A549 (cell line): ENCODE results near the gene ECT2. TPM values are rescaled to one million over a fixed set of nuclear protein-coding genes. Genes with fewer than 3 reads are reported as not detected.

Experiments
- ATAC-seq, 2 experiments: fragments of 200-7000 bp in 1 of 2; fragments of >200 bp in 1 of 2; cut with Nextera tagmentation in 1 of 2; cut with Tn5 transposase in 1 of 2; 3 replicates each; pipeline versions ENCODE4 v1.8.0 to v1.9.1; 2018 to 2020; ENCODE audit warnings: mild to moderate bottlenecking in 1 of 2, moderate library complexity in 1 of 2
- CTCF ChIA-PET: fragments of 300-600 bp; sonication (Branson Sonifier 250); formaldehyde crosslinking; extraction: SDS; loops from one replicate; lab custom pipeline; 2021; ENCODE audit warnings: antibody characterized with exemption, inconsistent platforms; lab: Yijun Ruan, JAX
- POLR2A ChIA-PET: fragments of 350-600 bp; formaldehyde crosslinking; extraction: SDS; loops from one replicate; lab custom pipeline; 2021; ENCODE audit warnings: antibody characterized with exemption, inconsistent platforms; lab: Yijun Ruan, JAX
- DNase-seq, 2 experiments: peaks; one replicate each; pipeline versions ENCODE4 v3.0.0 to v3.0.0-alpha.2; 2011 to 2016; ENCODE audit warnings: low read depth in 1 of 2, low spot score in 1 of 2
- FAIRE-seq: peaks from 2 replicates; lab custom pipeline; 2011; peaks lifted over from hg19 to GRCh38; lab: Jason Lieb, UNC
- H3K27ac ChIP-seq, 2 experiments: fragments of >200 bp; sonication (Bioruptor Twin); formaldehyde crosslinking; 3 replicates each; pipeline ENCODE4 v1.5.1; 2016 to 2017
- H3K4me1 ChIP-seq: fragments of >200 bp; sonication (Bioruptor Twin); formaldehyde crosslinking; 3 replicates; pipeline ENCODE4 v1.6.1; 2016
- H3K4me2 ChIP-seq: fragments of >200 bp; sonication (Bioruptor Twin); formaldehyde crosslinking; 3 replicates; pipeline ENCODE4 v1.6.1; 2016
- H3K4me3 ChIP-seq: fragments of >200 bp; sonication (Bioruptor Twin); formaldehyde crosslinking; 3 replicates; pipeline ENCODE4 v1.5.1; 2016
- H3K9me3 ChIP-seq: fragments of >200 bp; sonication (Bioruptor Twin); formaldehyde crosslinking; 3 replicates; pipeline ENCODE4 v1.6.1; 2016
- CBX8 ChIP-seq: fragments of 200-600 bp; sonication (generic); IDR thresholded peaks from 2 replicates; pipeline ENCODE4 v1.6.1; 2016
- CHD2 ChIP-seq: fragments of 150-350 bp; IDR thresholded peaks from 2 replicates; pipeline ENCODE4 v1.6.1; 2014; ENCODE audit warnings: low read length; ENCODE audit not compliant: partially characterized antibody
- CHD4 ChIP-seq: fragments of 200-600 bp; sonication (generic); IDR thresholded peaks from 2 replicates; pipeline ENCODE4 v1.6.1; 2016; ENCODE audit warnings: antibody characterized with exemption, mild to moderate bottlenecking, borderline replicate concordance
- EHMT2 ChIP-seq: fragments of 200-600 bp; sonication (generic); IDR thresholded peaks from 2 replicates; pipeline ENCODE4 v1.6.1; 2016; ENCODE audit warnings: antibody characterized with exemption, low read depth, mild to moderate bottlenecking, moderate library complexity
- EP300 ChIP-seq, 2 experiments: fragments of >200 bp; sonication (Bioruptor Twin); formaldehyde crosslinking; IDR thresholded peaks; 2 replicates in 1 of 2; 3 replicates in 1 of 2; pipeline ENCODE4 v1.6.1; 2016 to 2017
- ESRRA ChIP-seq: fragments of 150-350 bp; IDR thresholded peaks from 2 replicates; pipeline ENCODE4 v1.6.1; 2014; ENCODE audit warnings: mild to moderate bottlenecking, low read length, borderline replicate concordance
- FOSB ChIP-seq: fragments of 250-450 bp; sonication (Bioruptor Pico); IDR thresholded peaks from 2 replicates; pipeline ENCODE4 v1.5.0; 2020; ENCODE audit warnings: mild to moderate bottlenecking, moderate library complexity
- FOSL2 ChIP-seq, 2 experiments: fragments of 450-650 bp in 1 of 2; fragments of >200 bp in 1 of 2; sonication (Bioruptor Twin) in 1 of 2; formaldehyde crosslinking; IDR thresholded peaks; 2 replicates each; pipeline versions ENCODE4 v1.5.0 to v1.6.1; 2016 to 2020; ENCODE audit warnings: mild to moderate bottlenecking in 1 of 2, moderate library complexity in 1 of 2
- HOXA7 ChIP-seq: fragments of 250-450 bp; sonication (Bioruptor Pico); IDR thresholded peaks from 2 replicates; pipeline ENCODE4 v1.5.0; 2020; ENCODE audit warnings: mild to moderate bottlenecking, moderate library complexity
- JUNB ChIP-seq: fragments of >200 bp; sonication (Bioruptor Twin); formaldehyde crosslinking; IDR thresholded peaks from 2 replicates; pipeline ENCODE4 v1.6.1; 2016
- KDM1A ChIP-seq: fragments of 200-600 bp; sonication (generic); IDR thresholded peaks from 2 replicates; pipeline ENCODE4 v1.6.1; 2016; ENCODE audit warnings: low read depth, mild to moderate bottlenecking
- MAZ ChIP-seq: fragments of 150-350 bp; IDR thresholded peaks from 2 replicates; pipeline ENCODE4 v1.6.1; 2014; ENCODE audit warnings: antibody characterized with exemption, low read depth, low read length, borderline replicate concordance
- NR3C1 ChIP-seq: fragments of >200 bp; sonication (Bioruptor Twin); formaldehyde crosslinking; IDR thresholded peaks from 3 replicates; pipeline ENCODE4 v1.6.1; 2017
- POLR2A ChIP-seq: IDR thresholded peaks from 2 replicates; pipeline ENCODE4 v1.6.1; 2012; ENCODE audit warnings: mild to moderate bottlenecking, low read length
- POLR2AphosphoS2 ChIP-seq: conservative IDR thresholded peaks from 2 replicates; pipeline ENCODE4 v1.6.1; 2012; ENCODE audit warnings: low read length, improper control_type of control experiment, inconsistent platforms
- RAD21 ChIP-seq, 2 experiments: fragments of >200 bp in 1 of 2; sonication (Bioruptor Twin) in 1 of 2; formaldehyde crosslinking in 1 of 2; IDR thresholded peaks in 1 of 2; conservative IDR thresholded peaks in 1 of 2; 2 replicates in 1 of 2; 3 replicates in 1 of 2; pipeline ENCODE4 v1.6.1; 2012 to 2018; ENCODE audit warnings: inconsistent platforms in 1 of 2
- REST ChIP-seq: fragments of 200-600 bp; sonication (generic); IDR thresholded peaks from 2 replicates; pipeline ENCODE4 v1.6.1; 2016; ENCODE audit warnings: antibody characterized with exemption, mild to moderate bottlenecking, moderate library complexity
- RNF2 ChIP-seq: fragments of 200-600 bp; sonication (generic); IDR thresholded peaks from 2 replicates; pipeline ENCODE4 v1.6.1; 2016; ENCODE audit warnings: low read depth, mild to moderate bottlenecking, antibody characterized with exemption, moderate library complexity, borderline replicate concordance
- TFCP2L1 ChIP-seq: fragments of 250-450 bp; sonication (Bioruptor Pico); IDR thresholded peaks from 2 replicates; pipeline ENCODE4 v1.5.0; 2021; ENCODE audit warnings: mild to moderate bottlenecking
- TP53 ChIP-seq: fragments of 250-450 bp; sonication (Bioruptor Pico); IDR thresholded peaks from 2 replicates; pipeline ENCODE4 v1.5.0; 2021; ENCODE audit warnings: mild to moderate bottlenecking, moderate library complexity
- ZC3H11A ChIP-seq: fragments of 450-650 bp; IDR thresholded peaks from 2 replicates; pipeline ENCODE4 v1.6.1; 2014; ENCODE audit warnings: antibody characterized with exemption, mild to moderate bottlenecking
- ZFP36 ChIP-seq: fragments of 450-650 bp; IDR thresholded peaks from 2 replicates; pipeline ENCODE4 v1.6.1; 2014; ENCODE audit warnings: borderline replicate concordance; ENCODE audit not compliant: partially characterized antibody
- ZSCAN20 ChIP-seq: fragments of 250-450 bp; sonication (Bioruptor Pico); IDR thresholded peaks from 2 replicates; pipeline ENCODE4 v1.8.0; 2022; ENCODE audit warnings: mild to moderate bottlenecking, moderate library complexity
- WGBS: methylation state at CpG from one replicate; pipeline ENCODE4 v1.1.6; 2017; ENCODE audit errors: missing lambda C conversion rate; 5-methylcytosine and 5-hydroxymethylcytosine counted together
- polyA plus RNA-seq, 4 experiments: library from polyadenylated mRNA; depleted of rRNA in 3 of 4; stranded (reverse); fragments of >200 nt; fragmentation: RNase III in 1 of 4; extraction: RNeasy Plus Mini Kit Qiagen cat#74134 plus additional on column Dnase treatment in 1 of 4; gene quantifications; 2 replicates in 3 of 4; 3 replicates in 1 of 4; pipeline ENCODE4 v1.2.3, GENCODE V29; 2011 to 2017
- TF ChIP-seq, protein P1 (sequence below): fragments of >200 bp; sonication (Bioruptor Twin); formaldehyde crosslinking; IDR thresholded peaks from 3 replicates; pipeline ENCODE4 v1.5.1; 2016
- TF ChIP-seq, protein P2 (sequence below): fragments of 150-350 bp; IDR thresholded peaks from 2 replicates; pipeline ENCODE4 v1.6.1; 2014; ENCODE audit warnings: low read depth, mild to moderate bottlenecking, low read length

The ECT2 gene
- polyA plus RNA-seq, 2 of the 4 experiments (the other 2 are of a cell fraction), result 96.5 to 187 TPM

- no peak for TF ChIP-seq FOSL2 (IDR thresholded peaks at IDR 0.05)
- TF ChIP-seq FOSL2 (CRISPR knock-in tag; IDR thresholded peaks at IDR 0.05), result 0 out of 2 replicates have a peak, but pooled peaks have one; percentile 4
- no peak for TF ChIP-seq ESRRA
- TF ChIP-seq RNF2, result no peak
- no peak for TF ChIP-seq NR3C1
- TF ChIP-seq CHD4, result no peak
- FAIRE-seq (no peak), ATAC-seq (no peak), DNase-seq (no peak)
- Histone ChIP-seq H3K4me2 (no peak overlapping the region), H3K27ac (no peak overlapping the region), H3K9me3 (no peaks in the 10 kb centered on the region), H3K4me1 (no peaks in the 10 kb centered on the region), H3K4me3 (no peak overlapping the region)
- 90% methylated on average over 3 of the region's 3 CpGs for WGBS
- CTCF ChIA-PET, result no interaction called here
- POLR2A ChIA-PET, result no interaction called here
Observed at GRCh38 chr3:172803489-172803888, 53.0 kb downstream of the ECT2 start.

DNA sequence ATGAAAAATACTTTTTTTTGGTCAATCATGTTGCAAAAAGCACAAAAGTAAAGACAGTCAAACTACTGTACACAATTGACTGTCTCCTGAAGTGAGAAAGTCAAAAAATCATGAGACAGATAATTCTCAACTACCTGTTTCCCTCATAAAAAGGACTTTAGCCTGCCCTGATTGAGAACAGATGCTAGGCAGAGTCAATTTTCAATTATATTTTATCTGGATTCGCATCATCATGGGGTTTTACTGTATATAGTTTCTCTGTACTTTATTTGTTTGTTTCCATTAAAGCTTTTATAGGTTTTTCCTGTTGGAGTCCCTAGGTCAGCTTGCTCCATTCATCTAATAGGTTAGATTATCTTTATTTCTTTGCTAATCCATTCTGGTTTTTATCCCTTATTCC, 53.8 kb downstream of the ECT2 start:
- no peak overlapping the region for H3K4me2 ChIP-seq
- no peak for ATAC-seq
- H3K4me1 ChIP-seq, result no peaks in the 10 kb centered on the region
- TF ChIP-seq JUNB (no peak), FOSL2 (IDR thresholded peaks at IDR 0.05) (no peak), FOSL2 (CRISPR knock-in tag; IDR thresholded peaks at IDR 0.05) (no peak), EHMT2 (no peak), MAZ (no peak), FOSB (CRISPR knock-in tag) (no peak), CBX8 (no peak), CHD2 (no peak), ZFP36 (no peak), REST (no peak), POLR2A (no peak), ZC3H11A (no peak), ZSCAN20 (CRISPR knock-in tag) (no peak)
- TF ChIP-seq, protein P1, sequence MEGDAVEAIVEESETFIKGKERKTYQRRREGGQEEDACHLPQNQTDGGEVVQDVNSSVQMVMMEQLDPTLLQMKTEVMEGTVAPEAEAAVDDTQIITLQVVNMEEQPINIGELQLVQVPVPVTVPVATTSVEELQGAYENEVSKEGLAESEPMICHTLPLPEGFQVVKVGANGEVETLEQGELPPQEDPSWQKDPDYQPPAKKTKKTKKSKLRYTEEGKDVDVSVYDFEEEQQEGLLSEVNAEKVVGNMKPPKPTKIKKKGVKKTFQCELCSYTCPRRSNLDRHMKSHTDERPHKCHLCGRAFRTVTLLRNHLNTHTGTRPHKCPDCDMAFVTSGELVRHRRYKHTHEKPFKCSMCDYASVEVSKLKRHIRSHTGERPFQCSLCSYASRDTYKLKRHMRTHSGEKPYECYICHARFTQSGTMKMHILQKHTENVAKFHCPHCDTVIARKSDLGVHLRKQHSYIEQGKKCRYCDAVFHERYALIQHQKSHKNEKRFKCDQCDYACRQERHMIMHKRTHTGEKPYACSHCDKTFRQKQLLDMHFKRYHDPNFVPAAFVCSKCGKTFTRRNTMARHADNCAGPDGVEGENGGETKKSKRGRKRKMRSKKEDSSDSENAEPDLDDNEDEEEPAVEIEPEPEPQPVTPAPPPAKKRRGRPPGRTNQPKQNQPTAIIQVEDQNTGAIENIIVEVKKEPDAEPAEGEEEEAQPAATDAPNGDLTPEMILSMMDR, result no peak
- no peak for FAIRE-seq
- no peak overlapping the region for H3K4me3 ChIP-seq
- 94% methylated on average over 1 of the region's 1 CpG for WGBS
- POLR2A ChIA-PET, result no interaction called here
- H3K27ac ChIP-seq, result no peak overlapping the region
- CTCF ChIA-PET, result interaction anchor here (0.8 to 0.9 kb wide), 2 partner anchors 8 to 31 kb away, joined by 3 read pairs; no protein-coding TSS in a partner anchor
- H3K9me3 ChIP-seq, result no peaks in the 10 kb centered on the region
- DNase-seq, result no peak

GRCh38 chr3:172808969-172809546, 58.5 kb downstream of the ECT2 start:
- ATAC-seq (peak in 1 of 2 experiments; percentile 63; a peak in 4 of 6 replicates), FAIRE-seq (peak; percentile 32), DNase-seq (peak in 1 of 2 experiments; percentile 40)
- no peak overlapping the region for H3K27ac ChIP-seq
- H3K4me3 ChIP-seq, result no peak overlapping the region
- no peak overlapping the region for H3K4me2 ChIP-seq
- ChIA-PET CTCF (interaction anchor here (1.0 kb wide), 1 partner anchor 231 kb away, joined by 3 read pairs; no protein-coding TSS in a partner anchor), POLR2A (no interaction called here)
- H3K9me3 ChIP-seq, result no peaks in the 10 kb centered on the region
- 58% methylated on average over 4 of the region's 4 CpGs for WGBS
- H3K4me1 ChIP-seq, result no peaks in the 10 kb centered on the region
- TF ChIP-seq EP300 (IDR thresholded peaks at IDR 0.05) (no peak), NR3C1 (no peak), TP53 (CRISPR knock-in tag) (no peak), CHD4 (no peak), CBX8 (no peak), POLR2AphosphoS2 (no peak), ZC3H11A (no peak), HOXA7 (CRISPR knock-in tag) (no peak), RAD21 (conservative IDR thresholded peaks at IDR 0.05 in 1 of 2, IDR thresholded peaks at IDR 0.05 in 1 of 2) (peak; percentile 16 to 46; a peak in 2 of 5 replicates), KDM1A (no peak), TFCP2L1 (no peak)
- TF ChIP-seq, protein P2, sequence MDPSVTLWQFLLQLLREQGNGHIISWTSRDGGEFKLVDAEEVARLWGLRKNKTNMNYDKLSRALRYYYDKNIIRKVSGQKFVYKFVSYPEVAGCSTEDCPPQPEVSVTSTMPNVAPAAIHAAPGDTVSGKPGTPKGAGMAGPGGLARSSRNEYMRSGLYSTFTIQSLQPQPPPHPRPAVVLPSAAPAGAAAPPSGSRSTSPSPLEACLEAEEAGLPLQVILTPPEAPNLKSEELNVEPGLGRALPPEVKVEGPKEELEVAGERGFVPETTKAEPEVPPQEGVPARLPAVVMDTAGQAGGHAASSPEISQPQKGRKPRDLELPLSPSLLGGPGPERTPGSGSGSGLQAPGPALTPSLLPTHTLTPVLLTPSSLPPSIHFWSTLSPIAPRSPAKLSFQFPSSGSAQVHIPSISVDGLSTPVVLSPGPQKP, result no peak
- TF ChIP-seq, protein P1, result peak; percentile 47
